Measurements from ENCODE around the gene FARS2.

The FARS2 gene

GRCh38 chr6:5401845-5402738 is 140.8 kb downstream of the FARS2 start:
- in situ Hi-C loops (cut with MboI; ENCODE audit: low pct_unique_long_range_greater_than_20kb, low sequenced_read_pairs): no loop called here
- peak; percentile 55 for DNase-seq

- in situ Hi-C loops (cut with MboI; ENCODE audit: low pct_unique_long_range_greater_than_20kb, low sequenced_read_pairs): no loop called here
- DNase-seq: no peak
Measured at GRCh38 chr6:5403076-5403475, 141.8 kb downstream of the FARS2 start.

- no peak for DNase-seq
- in situ Hi-C loops (cut with MboI; ENCODE audit: low pct_unique_long_range_greater_than_20kb, low sequenced_read_pairs): no loop called here
Measured at GRCh38 chr6:5403609-5404008, 142.3 kb downstream of the FARS2 start.

- no peak for DNase-seq
- in situ Hi-C loops (cut with MboI; ENCODE audit: low pct_unique_long_range_greater_than_20kb, low sequenced_read_pairs): no loop called here
Measured at GRCh38 chr6:5405976-5406375, 144.7 kb downstream of the FARS2 start.

GRCh38 chr6:5411414-5411813 is 150.1 kb downstream of the FARS2 start:
- no peak for DNase-seq
- in situ Hi-C loops (cut with MboI; ENCODE audit: low pct_unique_long_range_greater_than_20kb, low sequenced_read_pairs): no loop called here

GRCh38 chr6:5412017-5412416 is 150.7 kb downstream of the FARS2 start:
- DNase-seq: no peak
- in situ Hi-C loops (cut with MboI; ENCODE audit: low pct_unique_long_range_greater_than_20kb, low sequenced_read_pairs): no loop called here

- DNase-seq: no peak
- in situ Hi-C loops (cut with MboI; ENCODE audit: low pct_unique_long_range_greater_than_20kb, low sequenced_read_pairs): no loop called here
Measured at GRCh38 chr6:5412663-5413062, 151.3 kb downstream of the FARS2 start.

GRCh38 chr6:5416250-5416649 is 154.9 kb downstream of the FARS2 start:
- no peak for DNase-seq
- in situ Hi-C loops (cut with MboI; ENCODE audit: low pct_unique_long_range_greater_than_20kb, low sequenced_read_pairs): no loop called here

GRCh38 chr6:5422321-5422915 is 161.1 kb downstream of the FARS2 start:
- peak; percentile 43 for DNase-seq
- in situ Hi-C loops (cut with MboI; ENCODE audit: low pct_unique_long_range_greater_than_20kb, low sequenced_read_pairs): no loop called here

GRCh38 chr6:5423251-5423650 is 161.9 kb downstream of the FARS2 start:
- in situ Hi-C loops (cut with MboI; ENCODE audit: low pct_unique_long_range_greater_than_20kb, low sequenced_read_pairs): no loop called here
- no peak for DNase-seq

- in situ Hi-C loops (cut with MboI; ENCODE audit: low pct_unique_long_range_greater_than_20kb, low sequenced_read_pairs): no loop called here
- DNase-seq: no peak
Measured at GRCh38 chr6:5424726-5425125, 163.4 kb downstream of the FARS2 start.

- no peak for DNase-seq
- in situ Hi-C loops (cut with MboI; ENCODE audit: low pct_unique_long_range_greater_than_20kb, low sequenced_read_pairs): no loop called here
Measured at GRCh38 chr6:5425267-5425666, 164.0 kb downstream of the FARS2 start.

- in situ Hi-C loops (cut with MboI; ENCODE audit: low pct_unique_long_range_greater_than_20kb, low sequenced_read_pairs): no loop called here
- DNase-seq: no peak
Measured at GRCh38 chr6:5425797-5426196, 164.5 kb downstream of the FARS2 start.

- in situ Hi-C loops (cut with MboI; ENCODE audit: low pct_unique_long_range_greater_than_20kb, low sequenced_read_pairs): no loop called here
- no peak for DNase-seq
Measured at GRCh38 chr6:5427586-5427985, 166.3 kb downstream of the FARS2 start.

- in situ Hi-C loops (cut with MboI; ENCODE audit: low pct_unique_long_range_greater_than_20kb, low sequenced_read_pairs): no loop called here
- no peak for DNase-seq
Measured at GRCh38 chr6:5433324-5433723, 172.0 kb downstream of the FARS2 start.

- in situ Hi-C loops (cut with MboI; ENCODE audit: low pct_unique_long_range_greater_than_20kb, low sequenced_read_pairs): no loop called here
- DNase-seq: no peak
Measured at GRCh38 chr6:5435449-5435848, 174.1 kb downstream of the FARS2 start.

- in situ Hi-C loops (cut with MboI; ENCODE audit: low pct_unique_long_range_greater_than_20kb, low sequenced_read_pairs): no loop called here
- no peak for DNase-seq
Measured at GRCh38 chr6:5438922-5439584, 177.7 kb downstream of the FARS2 start.

GRCh38 chr6:5439749-5440148 is 178.4 kb downstream of the FARS2 start:
- DNase-seq: no peak
- in situ Hi-C loops (cut with MboI; ENCODE audit: low pct_unique_long_range_greater_than_20kb, low sequenced_read_pairs): no loop called here

GRCh38 chr6:5442319-5442718 is 181.0 kb downstream of the FARS2 start:
- in situ Hi-C loops (cut with MboI; ENCODE audit: low pct_unique_long_range_greater_than_20kb, low sequenced_read_pairs): no loop called here
- no peak for DNase-seq

- DNase-seq: no peak
- in situ Hi-C loops (cut with MboI; ENCODE audit: low pct_unique_long_range_greater_than_20kb, low sequenced_read_pairs): no loop called here
Measured at GRCh38 chr6:5442916-5443315, 181.6 kb downstream of the FARS2 start.
